Measurements from ENCODE around the gene GLRA1. TPM values are rescaled to one million over a fixed set of nuclear protein-coding genes. Genes with fewer than 3 reads are reported as not detected.

Gene GLRA1
- total RNA-seq, 1 experiment from 2014 or later, result not detected

DNA sequence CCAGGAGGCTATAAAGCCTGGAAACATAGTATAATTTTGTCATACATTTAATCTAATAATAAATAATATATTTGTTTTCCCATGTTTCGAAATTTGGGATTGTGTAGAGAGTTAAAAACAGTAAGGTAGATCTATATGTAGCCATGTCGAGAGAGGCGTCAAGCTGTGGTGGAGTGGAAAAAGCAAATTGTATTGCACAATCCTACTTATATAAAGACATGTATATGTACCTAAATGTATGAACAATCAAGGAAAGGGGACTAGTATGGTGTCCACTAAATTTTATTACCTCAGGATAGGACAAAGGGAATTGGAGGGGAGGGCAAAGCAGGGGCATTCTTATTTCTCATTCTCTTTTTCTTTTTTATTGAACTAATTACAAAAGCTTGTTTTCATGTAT, 52.0 kb downstream of the GLRA1 start:
- H3K4me1 ChIP-seq, result no peaks in the 10 kb centered on the region
- no peaks in the 10 kb centered on the region for H3K27me3 ChIP-seq (replicated peaks; ENCODE audit: control insufficient read depth, insufficient read depth, low read length)
- H3K4me3 ChIP-seq (ENCODE audit: low read depth, low read length), result no peak overlapping the region
- no peak for DNase-seq
- H3K36me3 ChIP-seq (ENCODE audit: control insufficient read depth, insufficient read depth, low read length), result no peaks in the 10 kb centered on the region
- H3K27me3 Mint-ChIP-seq (ENCODE audit: insufficient read depth, unreplicated experiment), result no peaks in the 10 kb centered on the region
- CTCF ChIA-PET, result no interaction called here
- no peak overlapping the region for H3K4me3 Mint-ChIP-seq (ENCODE audit: unreplicated experiment)
- intact Hi-C loops (cut with micrococcal nuclease; ENCODE audit: unreplicated experiment), result no loop called here
- no peaks in the 10 kb centered on the region for H3K4me1 Mint-ChIP-seq (ENCODE audit: low read depth, unreplicated experiment)
- no peak overlapping the region for H3K27ac Mint-ChIP-seq (ENCODE audit: unreplicated experiment)
- POLR2A ChIA-PET, result no interaction called here
- no TSS peak for BruUV-seq (replicated peaks)
- peaks cover 10% of the 10 kb centered on the region for H3K9me3 Mint-ChIP-seq (ENCODE audit: unreplicated experiment)
- TF ChIP-seq, protein P1, sequence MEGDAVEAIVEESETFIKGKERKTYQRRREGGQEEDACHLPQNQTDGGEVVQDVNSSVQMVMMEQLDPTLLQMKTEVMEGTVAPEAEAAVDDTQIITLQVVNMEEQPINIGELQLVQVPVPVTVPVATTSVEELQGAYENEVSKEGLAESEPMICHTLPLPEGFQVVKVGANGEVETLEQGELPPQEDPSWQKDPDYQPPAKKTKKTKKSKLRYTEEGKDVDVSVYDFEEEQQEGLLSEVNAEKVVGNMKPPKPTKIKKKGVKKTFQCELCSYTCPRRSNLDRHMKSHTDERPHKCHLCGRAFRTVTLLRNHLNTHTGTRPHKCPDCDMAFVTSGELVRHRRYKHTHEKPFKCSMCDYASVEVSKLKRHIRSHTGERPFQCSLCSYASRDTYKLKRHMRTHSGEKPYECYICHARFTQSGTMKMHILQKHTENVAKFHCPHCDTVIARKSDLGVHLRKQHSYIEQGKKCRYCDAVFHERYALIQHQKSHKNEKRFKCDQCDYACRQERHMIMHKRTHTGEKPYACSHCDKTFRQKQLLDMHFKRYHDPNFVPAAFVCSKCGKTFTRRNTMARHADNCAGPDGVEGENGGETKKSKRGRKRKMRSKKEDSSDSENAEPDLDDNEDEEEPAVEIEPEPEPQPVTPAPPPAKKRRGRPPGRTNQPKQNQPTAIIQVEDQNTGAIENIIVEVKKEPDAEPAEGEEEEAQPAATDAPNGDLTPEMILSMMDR (IDR thresholded peaks at IDR 0.05; ENCODE audit: insufficient read depth in 1 of 2, low read depth in 1 of 2, low read length in 1 of 2, severe bottlenecking in 1 of 2, unreplicated experiment in 1 of 2), result no peak
- no peaks in the 10 kb centered on the region for H3K9me3 ChIP-seq
- no peaks in the 10 kb centered on the region for H3K36me3 Mint-ChIP-seq (ENCODE audit: insufficient read depth, unreplicated experiment)

DNA sequence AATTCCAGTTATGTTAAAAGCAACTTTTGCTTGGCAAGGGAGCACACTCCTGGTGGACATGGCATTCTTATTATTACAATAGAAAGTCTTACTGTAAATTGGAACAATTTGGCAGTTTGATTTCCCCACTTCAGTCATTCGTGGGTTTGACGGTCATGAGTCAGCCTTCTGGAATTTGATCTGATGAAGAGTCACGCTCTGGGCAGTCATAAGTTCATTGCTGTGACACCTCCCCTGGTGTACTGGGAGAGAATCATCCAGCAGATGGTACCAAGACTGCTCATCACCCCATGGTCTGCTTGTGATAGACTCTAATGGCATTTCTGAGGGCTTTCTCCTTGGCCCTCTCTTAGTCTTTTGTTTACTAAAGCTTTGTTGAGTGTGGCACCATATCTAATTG, 53.8 kb downstream of the GLRA1 start:
- intact Hi-C loops (cut with micrococcal nuclease; ENCODE audit: unreplicated experiment), result no loop called here
- no peaks in the 10 kb centered on the region for H3K36me3 Mint-ChIP-seq (ENCODE audit: insufficient read depth, unreplicated experiment)

DNA sequence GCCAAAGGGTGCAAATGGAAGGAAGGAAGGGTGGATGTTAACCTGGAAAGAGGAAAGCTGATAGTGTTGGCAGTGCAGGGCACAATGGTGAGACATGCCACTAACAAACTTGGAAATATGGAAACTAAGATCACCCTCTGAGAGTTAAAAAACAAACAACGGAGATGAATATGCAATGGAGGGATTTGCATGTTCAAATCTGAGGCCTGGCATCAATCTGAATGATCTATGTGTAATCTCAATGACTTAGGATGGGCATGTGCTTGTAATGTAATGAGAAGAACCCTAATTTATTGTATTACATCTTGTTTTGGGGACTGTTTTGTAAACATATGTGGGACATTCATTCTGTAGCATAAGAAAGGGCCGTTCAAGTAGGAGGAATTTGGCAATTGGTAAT, 54.4 kb downstream of the GLRA1 start:
- no peaks in the 10 kb centered on the region for H3K9me3 ChIP-seq
- CTCF ChIA-PET, result no interaction called here
- POLR2A ChIA-PET, result no interaction called here
- H3K27me3 Mint-ChIP-seq (ENCODE audit: insufficient read depth, unreplicated experiment), result peaks cover under 1% of the 10 kb centered on the region
- H3K4me3 ChIP-seq (ENCODE audit: low read depth, low read length), result no peak overlapping the region
- no peak for DNase-seq
- no peaks in the 10 kb centered on the region for H3K27me3 ChIP-seq (replicated peaks; ENCODE audit: control insufficient read depth, insufficient read depth, low read length)
- intact Hi-C loops (cut with micrococcal nuclease; ENCODE audit: unreplicated experiment), result no loop called here
- no TSS peak for BruUV-seq (replicated peaks)
- H3K4me3 Mint-ChIP-seq (ENCODE audit: unreplicated experiment), result no peak overlapping the region
- no peaks in the 10 kb centered on the region for H3K36me3 ChIP-seq (ENCODE audit: control insufficient read depth, insufficient read depth, low read length)
- no peak overlapping the region for H3K27ac Mint-ChIP-seq (ENCODE audit: unreplicated experiment)
- TF ChIP-seq, protein P1 (IDR thresholded peaks at IDR 0.05; ENCODE audit: insufficient read depth in 1 of 2, low read depth in 1 of 2, low read length in 1 of 2, severe bottlenecking in 1 of 2, unreplicated experiment in 1 of 2), result no peak
- H3K4me1 Mint-ChIP-seq (ENCODE audit: low read depth, unreplicated experiment), result no peaks in the 10 kb centered on the region
- no peaks in the 10 kb centered on the region for H3K36me3 Mint-ChIP-seq (ENCODE audit: insufficient read depth, unreplicated experiment)
- no peaks in the 10 kb centered on the region for H3K4me1 ChIP-seq
- no peaks in the 10 kb centered on the region for H3K9me3 Mint-ChIP-seq (ENCODE audit: unreplicated experiment)

More for the DNA sequence above, 53.8 kb downstream of the GLRA1 start:
- Histone ChIP-seq H3K4me1 (no peaks in the 10 kb centered on the region), H3K36me3 (ENCODE audit: control insufficient read depth, insufficient read depth, low read length) (no peaks in the 10 kb centered on the region), H3K4me3 (ENCODE audit: low read depth, low read length) (no peak overlapping the region), H3K27me3 (replicated peaks; ENCODE audit: control insufficient read depth, insufficient read depth, low read length) (no peaks in the 10 kb centered on the region), H3K9me3 (no peaks in the 10 kb centered on the region)
- TF ChIP-seq, protein P1 (IDR thresholded peaks at IDR 0.05; ENCODE audit: insufficient read depth in 1 of 2, low read depth in 1 of 2, low read length in 1 of 2, severe bottlenecking in 1 of 2, unreplicated experiment in 1 of 2), result no peak
- Mint-ChIP-seq H3K27ac (ENCODE audit: unreplicated experiment) (no peak overlapping the region), H3K4me3 (ENCODE audit: unreplicated experiment) (no peak overlapping the region), H3K27me3 (ENCODE audit: insufficient read depth, unreplicated experiment) (no peaks in the 10 kb centered on the region), H3K4me1 (ENCODE audit: low read depth, unreplicated experiment) (no peaks in the 10 kb centered on the region), H3K9me3 (ENCODE audit: unreplicated experiment) (no peaks in the 10 kb centered on the region)
- ChIA-PET CTCF (no interaction called here), POLR2A (no interaction called here)
- no TSS peak for BruUV-seq (replicated peaks)
- no peak for DNase-seq
